Nephron (organoid): ENCODE measurements around the gene BMPR1B.

Experiments used
- H3K27ac Mint-ChIP-seq, 3 experiments: 2 replicates each; pipeline ENCODE4 v1.8.0; 2020; ENCODE audit warnings: mixed read lengths in 3 of 3, mild to moderate bottlenecking in 2 of 3, moderate library complexity in 1 of 3
- H3K27me3 Mint-ChIP-seq: 2 replicates; pipeline ENCODE4 v1.8.0; 2021; ENCODE audit warnings: low read depth, mild to moderate bottlenecking, moderate library complexity, mixed read lengths
- H3K36me3 Mint-ChIP-seq: 2 replicates; pipeline ENCODE4 v1.8.0; 2020; ENCODE audit warnings: low read depth, mixed read lengths
- H3K4me1 Mint-ChIP-seq: 2 replicates; pipeline ENCODE4 v1.8.0; 2020; ENCODE audit warnings: mixed read lengths
- H3K4me3 Mint-ChIP-seq, 3 experiments: 2 replicates each; pipeline ENCODE4 v1.8.0; 2020; ENCODE audit warnings: mild to moderate bottlenecking in 3 of 3, mixed read lengths in 3 of 3, moderate library complexity in 2 of 3
- H3K9me3 Mint-ChIP-seq: 2 replicates; pipeline ENCODE4 v1.8.0; 2020; ENCODE audit warnings: mixed read lengths
- TF ChIP-seq, protein P1 (sequence below), 3 experiments: fragments of 200-600 bp; sonication (generic); IDR thresholded peaks; one replicate each; pipeline ENCODE4 v1.5.0; 2021; ENCODE audit warnings: antibody characterized with exemption in 3 of 3; ENCODE audit not compliant: unreplicated experiment in 3 of 3

Gene BMPR1B

DNA sequence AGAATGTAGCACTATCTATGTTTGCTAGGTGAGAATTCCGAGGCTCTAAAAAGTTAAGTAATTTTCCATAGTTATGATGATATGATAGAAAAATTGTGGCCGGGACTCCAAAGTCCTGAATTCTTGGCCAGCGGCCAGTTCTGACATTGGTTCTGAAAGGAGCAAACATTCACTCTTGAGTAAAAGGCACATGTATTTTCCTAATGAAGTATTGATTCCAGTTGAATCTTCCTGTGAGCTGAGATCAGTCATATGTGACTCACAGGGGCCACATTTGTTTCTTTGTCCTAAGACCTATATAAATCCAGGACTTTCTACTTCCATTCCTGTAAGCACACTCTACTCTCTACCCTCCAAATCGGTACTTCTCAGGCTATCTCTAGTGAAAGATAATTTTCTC is 349.9 kb downstream of the BMPR1B start:
- H3K4me3 Mint-ChIP-seq: no peak overlapping the region
- no peaks in the 10 kb centered on the region for H3K4me1 Mint-ChIP-seq
- H3K27me3 Mint-ChIP-seq: no peaks in the 10 kb centered on the region
- no peak overlapping the region for H3K27ac Mint-ChIP-seq
- H3K9me3 Mint-ChIP-seq: no peaks in the 10 kb centered on the region
- no peaks in the 10 kb centered on the region for H3K36me3 Mint-ChIP-seq
- TF ChIP-seq, protein P1, sequence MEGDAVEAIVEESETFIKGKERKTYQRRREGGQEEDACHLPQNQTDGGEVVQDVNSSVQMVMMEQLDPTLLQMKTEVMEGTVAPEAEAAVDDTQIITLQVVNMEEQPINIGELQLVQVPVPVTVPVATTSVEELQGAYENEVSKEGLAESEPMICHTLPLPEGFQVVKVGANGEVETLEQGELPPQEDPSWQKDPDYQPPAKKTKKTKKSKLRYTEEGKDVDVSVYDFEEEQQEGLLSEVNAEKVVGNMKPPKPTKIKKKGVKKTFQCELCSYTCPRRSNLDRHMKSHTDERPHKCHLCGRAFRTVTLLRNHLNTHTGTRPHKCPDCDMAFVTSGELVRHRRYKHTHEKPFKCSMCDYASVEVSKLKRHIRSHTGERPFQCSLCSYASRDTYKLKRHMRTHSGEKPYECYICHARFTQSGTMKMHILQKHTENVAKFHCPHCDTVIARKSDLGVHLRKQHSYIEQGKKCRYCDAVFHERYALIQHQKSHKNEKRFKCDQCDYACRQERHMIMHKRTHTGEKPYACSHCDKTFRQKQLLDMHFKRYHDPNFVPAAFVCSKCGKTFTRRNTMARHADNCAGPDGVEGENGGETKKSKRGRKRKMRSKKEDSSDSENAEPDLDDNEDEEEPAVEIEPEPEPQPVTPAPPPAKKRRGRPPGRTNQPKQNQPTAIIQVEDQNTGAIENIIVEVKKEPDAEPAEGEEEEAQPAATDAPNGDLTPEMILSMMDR (IDR thresholded peaks at IDR 0.05; ENCODE audit: unreplicated experiment in 3 of 3): no peak

DNA sequence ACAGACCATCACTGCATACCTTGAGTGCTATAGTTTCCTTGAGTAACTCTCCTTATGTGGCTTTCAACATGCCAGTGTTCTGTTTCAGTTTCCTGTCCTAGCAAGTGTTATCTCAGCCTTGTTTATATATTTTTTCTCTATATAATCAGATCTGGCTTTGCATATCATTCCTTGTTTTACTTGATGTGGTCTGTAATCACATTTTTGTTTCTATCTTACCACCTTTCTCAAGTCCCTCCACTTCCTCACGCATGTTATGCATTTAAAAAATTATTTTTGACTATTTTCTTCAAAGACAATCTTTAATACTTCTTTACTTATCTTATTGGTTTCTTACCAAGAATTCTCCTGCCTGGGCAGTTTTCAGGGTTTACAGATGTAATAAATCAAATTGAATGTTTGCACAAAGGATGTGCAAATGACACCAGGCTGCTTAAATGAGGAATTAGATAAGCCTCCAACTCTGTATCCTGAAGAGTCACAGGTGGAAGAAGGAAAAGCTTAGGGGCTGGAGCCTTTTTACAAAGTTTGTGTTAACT is 351.2 kb downstream of the BMPR1B start:
- TF ChIP-seq, protein P1 (IDR thresholded peaks at IDR 0.05; ENCODE audit: unreplicated experiment in 3 of 3): no peak
- H3K36me3 Mint-ChIP-seq: no peaks in the 10 kb centered on the region
- H3K4me1 Mint-ChIP-seq: no peaks in the 10 kb centered on the region
- no peaks in the 10 kb centered on the region for H3K9me3 Mint-ChIP-seq
- no peak overlapping the region for H3K27ac Mint-ChIP-seq
- H3K27me3 Mint-ChIP-seq: no peaks in the 10 kb centered on the region
- H3K4me3 Mint-ChIP-seq: no peak overlapping the region

DNA sequence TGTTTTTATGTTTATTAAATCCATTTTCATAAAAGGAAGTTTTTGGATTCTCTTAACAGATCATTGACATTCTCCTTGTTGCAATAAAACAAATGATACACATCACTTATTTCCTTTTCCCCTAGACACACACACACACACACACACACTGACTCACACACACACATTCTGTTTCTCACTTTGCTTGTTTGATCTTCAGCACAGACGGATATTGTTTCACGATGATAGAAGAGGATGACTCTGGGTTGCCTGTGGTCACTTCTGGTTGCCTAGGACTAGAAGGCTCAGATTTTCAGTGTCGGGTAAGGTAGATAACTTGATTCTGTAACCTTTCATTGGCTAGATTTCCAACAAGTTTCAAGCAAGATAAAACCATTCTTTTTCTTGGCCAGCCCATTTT is 356.8 kb downstream of the BMPR1B start:
- H3K4me3 Mint-ChIP-seq: no peak overlapping the region
- H3K9me3 Mint-ChIP-seq: no peaks in the 10 kb centered on the region
- H3K27ac Mint-ChIP-seq: no peak overlapping the region
- H3K4me1 Mint-ChIP-seq: no peaks in the 10 kb centered on the region
- no peaks in the 10 kb centered on the region for H3K36me3 Mint-ChIP-seq
- H3K27me3 Mint-ChIP-seq: peaks cover 3% of the 10 kb centered on the region
- TF ChIP-seq, protein P1 (IDR thresholded peaks at IDR 0.05; ENCODE audit: unreplicated experiment in 3 of 3): no peak

DNA sequence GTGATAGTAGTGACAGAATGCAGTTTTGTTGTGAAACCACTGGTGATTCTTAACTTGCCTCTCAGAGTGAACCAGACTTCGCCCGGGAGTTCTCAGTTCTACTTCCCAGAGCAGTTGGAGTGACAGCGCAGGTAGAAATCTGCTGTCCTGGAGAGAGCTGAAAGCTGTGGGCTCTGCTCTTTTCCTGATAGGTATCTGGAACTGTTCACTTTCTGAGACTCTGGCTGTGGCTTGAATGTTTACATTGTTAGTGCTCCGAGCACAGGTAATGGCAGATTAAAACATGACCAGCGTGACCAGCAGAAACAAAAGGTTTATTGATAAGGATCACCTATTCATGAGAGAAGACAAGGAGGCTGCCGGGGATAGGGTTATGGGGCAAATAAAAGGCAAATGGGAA is 360.7 kb downstream of the BMPR1B start:
- TF ChIP-seq, protein P1 (IDR thresholded peaks at IDR 0.05; ENCODE audit: unreplicated experiment in 3 of 3): no peak
- H3K27ac Mint-ChIP-seq: no peak overlapping the region
- peaks cover 3% of the 10 kb centered on the region for H3K27me3 Mint-ChIP-seq
- H3K4me3 Mint-ChIP-seq: no peak overlapping the region
- no peaks in the 10 kb centered on the region for H3K36me3 Mint-ChIP-seq
- no peaks in the 10 kb centered on the region for H3K4me1 Mint-ChIP-seq
- no peaks in the 10 kb centered on the region for H3K9me3 Mint-ChIP-seq

DNA sequence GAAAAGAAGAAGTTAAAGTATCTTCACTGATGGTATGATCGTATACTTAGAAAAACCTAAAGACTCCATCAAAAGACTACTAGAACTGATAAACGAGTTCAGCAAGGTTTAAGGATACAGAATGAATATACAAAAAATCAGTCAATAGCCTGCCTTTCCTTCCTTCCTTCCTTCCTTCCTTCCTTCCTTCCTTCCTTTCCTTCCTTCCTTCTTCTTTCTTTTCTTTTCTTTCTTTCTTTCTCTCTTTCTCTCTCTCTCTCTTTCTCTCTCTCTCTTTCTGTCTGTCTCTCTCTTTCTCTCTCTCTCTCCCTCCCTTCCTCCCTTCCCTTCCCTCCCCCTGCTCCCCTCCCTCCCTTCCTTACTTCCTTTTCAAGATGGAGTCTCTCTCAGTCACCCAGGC is 362.7 kb downstream of the BMPR1B start:
- Mint-ChIP-seq H3K27ac (no peak overlapping the region), H3K36me3 (no peaks in the 10 kb centered on the region), H3K27me3 (peaks cover 3% of the 10 kb centered on the region), H3K9me3 (no peaks in the 10 kb centered on the region), H3K4me1 (peaks cover 5% of the 10 kb centered on the region), H3K4me3 (no peak overlapping the region)
- TF ChIP-seq, protein P1 (IDR thresholded peaks at IDR 0.05; ENCODE audit: unreplicated experiment in 3 of 3): no peak

DNA sequence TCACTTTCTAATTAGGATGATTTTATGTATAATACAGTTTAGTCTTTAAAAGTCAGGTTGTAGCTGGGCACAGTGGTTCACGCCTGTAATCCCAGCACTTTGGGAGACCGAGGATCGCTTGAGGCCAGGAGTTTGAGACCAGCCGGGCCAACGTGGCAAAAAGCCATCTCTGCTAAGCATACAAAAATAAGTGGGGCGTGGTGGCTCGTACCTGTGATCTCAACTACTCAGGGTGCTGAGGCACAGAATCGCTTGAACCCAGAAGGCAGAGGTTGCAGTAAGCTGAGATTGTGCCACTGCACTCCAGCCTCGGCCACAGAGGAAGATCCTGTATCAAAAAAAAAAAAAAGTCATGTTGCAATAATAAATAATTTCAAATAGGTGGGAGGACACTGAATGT is 364.2 kb downstream of the BMPR1B start:
- TF ChIP-seq, protein P1 (IDR thresholded peaks at IDR 0.05; ENCODE audit: unreplicated experiment in 3 of 3): no peak
- H3K36me3 Mint-ChIP-seq: no peaks in the 10 kb centered on the region
- H3K9me3 Mint-ChIP-seq: no peaks in the 10 kb centered on the region
- peaks cover 10% of the 10 kb centered on the region for H3K4me1 Mint-ChIP-seq
- H3K4me3 Mint-ChIP-seq: no peak overlapping the region
- no peak overlapping the region for H3K27ac Mint-ChIP-seq
- H3K27me3 Mint-ChIP-seq: peaks cover 3% of the 10 kb centered on the region
